Measurements from ENCODE around the gene AXL.
"Not testable (repeated sequence)": the region's sequence is repeated elsewhere in the genome, so short reads cannot be mapped to it uniquely, and the experiment has no call there.

AXL gene

DNA sequence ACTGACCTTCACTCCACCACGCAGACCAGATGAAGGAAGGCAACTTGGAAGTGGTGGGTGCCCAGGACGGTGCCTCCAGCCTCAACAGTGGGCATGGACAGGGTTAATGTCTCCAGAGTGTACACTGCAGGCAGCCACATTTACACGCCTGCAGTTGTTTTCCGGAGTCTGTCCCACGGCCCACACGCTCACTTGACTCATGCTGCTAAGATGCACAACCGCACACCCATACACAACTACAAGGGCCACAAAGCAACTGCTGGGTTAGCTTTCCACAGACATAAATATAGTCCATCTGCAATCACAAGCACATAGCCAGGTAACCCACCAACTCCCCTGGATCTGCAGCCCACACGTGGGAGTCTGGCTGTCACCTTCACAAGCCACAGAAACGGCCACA lies 12.6 kb upstream of the AXL start:
- in situ Hi-C loops (cut with MboI; ENCODE audit: low sequenced_read_pairs): no loop called here

DNA sequence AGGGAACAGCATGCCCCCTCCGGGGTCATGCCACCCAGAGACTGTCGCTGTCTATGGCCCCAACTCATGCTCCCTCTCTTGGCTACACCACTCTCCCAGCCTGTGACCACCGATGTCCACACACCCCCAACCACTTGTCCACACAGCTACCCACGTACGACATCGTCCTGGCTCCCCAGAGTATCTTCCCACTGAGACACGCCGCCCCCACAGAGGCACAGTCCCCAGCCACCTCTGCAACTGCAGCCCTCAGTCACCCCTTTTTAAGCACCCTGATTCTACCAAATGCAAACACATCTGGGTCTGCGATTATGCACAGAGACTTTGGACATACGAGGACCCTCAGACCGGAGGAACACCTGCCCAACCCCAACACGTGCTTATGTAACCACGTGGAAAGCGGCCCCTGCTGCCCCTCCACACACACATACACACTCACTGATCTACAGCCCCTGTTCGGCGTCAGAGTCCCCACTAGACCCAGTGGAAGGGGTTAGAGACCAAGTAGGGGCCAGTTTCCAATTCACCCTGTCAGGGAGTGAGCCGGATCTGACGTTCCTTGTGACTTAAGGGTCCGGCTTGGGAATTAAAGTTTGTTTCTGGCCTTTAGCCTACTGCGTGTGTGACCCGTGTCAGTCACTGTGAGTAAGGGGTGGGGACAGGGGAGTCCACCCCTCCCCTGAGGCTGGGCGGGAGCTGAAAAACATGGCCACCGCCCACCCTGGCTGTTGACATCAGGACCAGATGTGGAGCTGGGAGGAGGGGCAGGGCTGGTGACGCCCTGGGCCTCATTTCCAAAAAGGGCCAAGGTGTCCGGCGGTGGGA lies 11.9 kb upstream of the AXL start:
- in situ Hi-C loops (cut with MboI; ENCODE audit: low sequenced_read_pairs): no loop called here

DNA sequence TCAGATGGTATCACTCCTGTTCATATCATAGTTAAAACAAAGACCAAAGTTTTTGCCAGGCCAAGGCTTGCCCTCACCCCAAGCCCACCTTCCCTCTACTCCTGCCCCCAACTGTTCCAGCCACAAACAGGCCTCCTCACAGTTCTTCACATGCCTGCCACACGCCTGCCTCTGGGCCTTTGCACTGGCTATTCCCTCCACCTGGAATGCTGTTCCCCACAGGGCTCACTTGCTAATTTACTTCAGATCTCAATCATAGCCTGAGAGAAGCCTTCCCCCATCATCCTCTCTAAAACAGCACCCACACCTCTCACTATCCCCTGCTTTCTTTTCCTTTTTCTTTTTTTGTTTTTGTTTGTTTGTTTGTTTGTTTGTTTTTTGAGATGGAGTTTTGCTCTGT lies 4.9 kb upstream of the AXL start:
- in situ Hi-C loops (cut with MboI; ENCODE audit: low sequenced_read_pairs): no loop called here

GRCh38 chr19:41217741-41218140 lies 1.3 kb upstream of the AXL start:
- in situ Hi-C loops (cut with MboI; ENCODE audit: low sequenced_read_pairs): no loop called here

GRCh38 chr19:41218249-41218614 lies 791 bp upstream of the AXL start:
- in situ Hi-C loops (cut with MboI; ENCODE audit: low sequenced_read_pairs): no loop called here

DNA sequence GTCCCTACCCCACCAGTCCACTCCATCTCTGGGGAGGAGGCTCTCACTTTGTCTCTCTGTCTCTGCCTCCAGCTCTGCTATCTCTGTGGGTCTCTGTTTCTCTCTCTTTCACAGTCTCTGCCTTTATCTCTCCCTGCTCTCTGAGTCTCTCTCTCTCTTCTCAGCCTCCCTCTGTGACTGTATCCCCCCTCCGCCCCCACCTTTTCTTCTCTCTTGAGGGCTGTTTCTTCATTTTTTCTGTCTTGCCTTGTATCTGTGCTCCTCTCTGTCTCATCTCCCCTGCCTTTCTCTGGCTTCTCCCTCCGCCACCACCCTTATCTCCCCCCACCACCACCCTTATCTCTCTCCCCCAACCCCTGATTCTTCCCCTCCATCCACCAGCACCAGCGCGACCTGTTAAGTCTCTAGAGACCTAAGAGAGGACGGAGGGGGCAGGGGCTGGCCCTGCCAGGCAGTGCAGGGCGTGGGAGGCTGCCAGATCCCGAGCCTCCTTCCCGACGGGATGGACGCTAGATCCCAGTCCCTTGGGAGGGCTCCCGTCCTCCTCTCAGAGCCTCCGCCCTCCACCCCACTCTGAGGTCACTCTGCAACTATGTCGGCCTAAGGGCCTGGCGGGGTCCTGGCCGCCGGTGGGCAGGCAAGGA lies 1.0 kb downstream of the AXL start:
- in situ Hi-C loops (cut with MboI; ENCODE audit: low sequenced_read_pairs): no loop called here

DNA sequence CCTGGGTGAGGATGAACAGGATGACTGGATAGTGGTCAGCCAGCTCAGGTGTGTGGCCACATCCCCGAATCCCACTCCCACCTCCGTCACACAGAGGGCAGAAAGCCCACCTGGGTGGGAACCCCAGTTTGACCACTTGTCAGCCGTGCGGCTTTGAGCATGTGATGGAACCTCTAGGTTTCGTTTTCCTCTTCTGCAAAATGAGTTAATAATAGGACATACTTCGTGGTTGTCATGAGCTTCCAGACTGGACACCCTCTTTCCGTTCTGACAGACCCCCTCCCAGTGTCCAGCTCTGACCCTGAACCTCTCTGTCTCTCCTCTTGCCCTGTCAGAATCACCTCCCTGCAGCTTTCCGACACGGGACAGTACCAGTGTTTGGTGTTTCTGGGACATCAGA lies 1.8 kb downstream of the AXL start:
- in situ Hi-C loops (cut with MboI; ENCODE audit: low sequenced_read_pairs): no loop called here

- in situ Hi-C loops (cut with MboI; ENCODE audit: low sequenced_read_pairs): no loop called here
These were observed 2.6 kb downstream of the AXL start for GRCh38 chr19:41221514-41222205.

DNA sequence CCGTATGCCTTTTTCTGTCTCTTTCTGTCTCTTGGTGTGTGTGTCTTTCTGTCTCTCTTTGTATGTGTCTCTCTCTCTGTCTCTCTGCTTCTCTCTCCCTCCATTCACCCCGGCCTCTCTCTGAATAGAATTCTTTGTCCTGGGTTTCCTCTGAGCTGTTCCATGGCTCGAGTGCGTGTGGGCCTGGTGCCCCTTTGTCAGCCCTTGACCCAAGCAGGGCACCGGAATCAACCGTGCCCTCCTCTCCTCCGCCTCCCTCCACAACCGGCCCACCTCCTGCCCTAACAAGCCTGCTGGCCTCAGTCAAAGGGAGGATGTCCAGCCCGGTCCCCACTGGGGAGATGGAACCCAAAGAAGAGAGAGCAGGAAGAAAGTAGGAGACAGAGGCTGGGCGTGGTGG lies 3.2 kb downstream of the AXL start:
- in situ Hi-C loops (cut with MboI; ENCODE audit: low sequenced_read_pairs): no loop called here

DNA sequence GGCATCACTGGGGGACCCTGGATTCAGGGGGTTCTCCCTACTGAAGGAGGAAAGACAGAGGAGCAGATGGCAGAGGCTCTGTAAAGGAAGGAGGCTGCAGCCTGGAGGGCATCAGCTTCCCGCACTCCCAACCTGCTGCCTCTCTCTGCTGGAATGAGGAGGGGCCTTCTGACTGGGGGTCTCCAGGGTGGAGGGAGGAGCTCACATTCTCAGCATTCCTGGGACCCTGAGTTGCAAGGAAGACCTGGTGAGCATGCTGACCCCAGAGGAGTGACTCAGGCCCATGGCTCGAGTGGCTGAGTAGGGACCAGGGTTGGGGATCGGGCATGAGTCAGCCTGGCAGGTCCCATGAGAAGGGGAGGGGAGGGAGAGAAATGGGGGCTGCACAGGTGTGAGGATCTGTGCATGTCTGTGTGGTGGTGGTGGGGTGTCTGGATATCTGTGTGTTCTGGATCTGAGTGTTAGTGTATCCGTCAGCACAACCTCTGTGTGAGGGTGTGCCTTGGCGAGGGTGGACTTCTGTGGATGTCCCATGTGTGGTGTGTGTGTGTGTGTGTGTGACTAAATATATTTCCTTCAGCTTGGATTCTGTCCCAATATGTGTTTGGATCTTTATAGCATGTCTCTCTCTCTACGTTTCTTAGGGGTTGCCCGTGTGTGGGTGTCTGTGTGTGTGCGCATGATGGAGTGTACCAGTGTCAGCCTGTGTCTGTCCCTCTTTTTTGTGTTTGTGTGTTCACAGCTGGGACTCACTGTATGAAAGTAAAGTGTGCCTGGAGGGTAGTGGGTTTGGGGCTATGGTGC lies 4.6 kb downstream of the AXL start:
- in situ Hi-C loops (cut with MboI; ENCODE audit: low sequenced_read_pairs): no loop called here

DNA sequence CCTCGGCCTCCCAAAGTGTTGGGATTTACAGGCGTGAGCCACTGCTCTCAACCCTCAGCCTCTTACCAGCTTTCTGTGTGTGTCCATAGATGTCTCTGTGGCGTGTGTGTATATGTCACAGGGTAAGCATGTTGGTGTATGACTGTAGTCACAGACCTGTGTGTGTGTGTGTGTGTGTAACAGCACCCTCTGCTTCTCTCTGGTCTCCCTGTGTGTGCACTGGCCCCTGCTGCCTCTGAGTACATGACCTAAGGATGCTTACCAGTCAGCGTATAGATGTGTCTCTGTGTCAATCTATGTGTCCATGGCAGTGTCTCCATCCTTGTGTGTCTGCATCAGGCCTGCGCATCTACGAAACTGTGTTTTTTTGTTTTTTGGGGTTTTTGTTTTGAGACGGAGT lies 5.6 kb downstream of the AXL start:
- in situ Hi-C loops (cut with MboI; ENCODE audit: low sequenced_read_pairs): no loop called here

DNA sequence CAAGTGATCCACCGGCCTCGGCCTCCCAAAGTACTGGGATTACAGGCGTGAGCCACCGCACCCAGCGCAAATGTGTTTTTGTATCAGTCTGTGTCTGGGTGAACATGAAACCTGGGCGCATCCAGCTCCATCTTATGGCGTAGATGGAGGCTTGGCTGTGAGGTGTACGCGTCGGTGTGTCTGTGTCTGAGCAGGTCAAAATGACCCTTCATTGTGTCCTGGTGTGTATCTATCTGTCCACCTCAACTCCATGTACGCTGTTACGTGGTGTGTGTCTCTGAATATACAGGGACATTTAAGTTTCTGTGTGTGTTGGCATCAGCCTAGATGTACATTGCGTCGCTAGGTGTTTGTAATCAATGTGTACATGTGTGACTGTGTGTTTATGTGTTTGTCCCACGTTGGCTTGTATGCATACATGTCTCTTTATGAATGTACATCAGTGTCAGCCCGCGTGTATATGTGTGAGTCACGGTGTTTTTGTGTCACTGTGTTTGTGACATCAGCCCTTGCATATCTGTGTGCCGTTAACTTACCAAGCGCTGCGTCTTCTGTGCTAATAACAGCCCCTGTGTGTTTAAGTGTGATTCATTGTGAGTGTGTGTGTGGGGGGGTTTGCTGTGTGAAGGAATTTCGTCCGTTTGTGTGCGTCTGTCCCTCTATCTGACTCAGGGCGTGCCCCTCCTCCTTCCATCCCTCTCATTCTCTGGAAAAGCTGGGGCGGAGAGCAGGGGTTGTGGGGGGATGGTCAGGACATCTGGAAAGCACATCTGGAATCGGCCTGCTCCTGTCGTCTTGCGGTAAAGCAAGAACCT lies 6.4 kb downstream of the AXL start:
- in situ Hi-C loops (cut with MboI; ENCODE audit: low sequenced_read_pairs): no loop called here

- in situ Hi-C loops (cut with MboI; ENCODE audit: low sequenced_read_pairs): no loop called here
These were observed 7.2 kb downstream of the AXL start for GRCh38 chr19:41226053-41226873.

DNA sequence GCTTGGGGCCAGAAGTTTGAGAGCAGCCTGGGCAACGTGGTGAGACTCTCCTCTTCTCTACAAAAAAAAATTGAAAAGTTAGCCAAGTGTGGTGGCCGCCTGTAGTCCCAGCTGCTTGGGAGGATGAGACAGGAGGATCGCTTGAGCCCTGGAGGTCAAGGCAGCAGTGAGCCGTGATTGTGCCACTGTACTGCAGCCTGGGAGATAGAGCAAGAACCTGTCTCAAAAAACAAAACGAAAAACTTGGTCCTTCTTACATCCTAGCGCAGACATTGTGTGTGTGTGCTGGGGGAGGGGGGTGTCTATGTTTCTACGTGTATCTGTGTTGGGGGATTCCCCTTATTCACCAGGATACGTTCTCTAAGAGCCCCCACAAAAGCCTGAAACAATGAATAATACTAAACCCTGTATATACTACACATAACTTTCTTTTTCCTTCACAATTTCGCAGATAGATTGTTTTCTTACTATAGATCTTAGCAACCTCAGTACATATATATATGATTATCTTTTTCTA lies 7.9 kb downstream of the AXL start:
- in situ Hi-C loops (cut with MboI; ENCODE audit: low sequenced_read_pairs): no loop called here

DNA sequence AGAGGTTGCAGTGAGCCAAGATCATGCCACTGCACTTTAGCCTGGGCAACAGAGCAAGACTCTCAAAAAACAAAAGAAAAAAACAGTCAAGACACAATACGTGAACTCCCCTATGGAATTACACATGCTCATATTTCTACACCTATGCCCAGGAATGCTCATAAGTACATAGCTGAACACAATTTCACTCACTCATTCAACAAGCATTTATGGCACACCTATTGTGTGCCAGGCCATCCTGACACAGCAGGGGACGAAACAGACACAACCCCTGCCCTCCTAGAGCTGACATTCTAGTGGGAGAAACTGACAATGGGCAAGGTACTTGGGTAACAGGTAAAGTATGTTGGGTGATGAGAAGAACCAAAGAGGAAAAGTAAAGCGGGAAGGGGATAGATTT lies 9.5 kb downstream of the AXL start:
- in situ Hi-C loops (cut with MboI; ENCODE audit: low sequenced_read_pairs): no loop called here

DNA sequence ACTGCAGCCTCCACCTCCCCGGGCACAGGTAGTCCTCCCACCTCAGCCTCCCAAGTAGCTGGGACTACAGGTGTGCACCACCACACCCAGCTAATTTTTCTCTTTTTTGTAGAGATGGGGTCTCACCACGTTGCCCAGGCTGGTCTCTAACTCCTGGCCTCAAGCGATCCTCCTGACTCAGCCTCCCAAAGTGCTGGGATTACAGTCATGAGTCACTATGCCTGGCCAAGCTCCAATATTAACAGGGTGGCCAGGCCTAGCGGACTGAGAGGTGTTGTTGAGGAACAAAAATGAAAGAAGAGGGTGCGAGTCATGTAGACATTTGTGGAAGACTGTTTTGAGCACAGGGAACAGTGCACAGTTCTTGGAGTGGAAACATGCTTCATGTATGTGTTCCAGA lies 10.3 kb downstream of the AXL start:
- in situ Hi-C loops (cut with MboI; ENCODE audit: low sequenced_read_pairs): not testable (repeated sequence)

GRCh38 chr19:41230067-41230857 lies 11.2 kb downstream of the AXL start:
- in situ Hi-C loops (cut with MboI; ENCODE audit: low sequenced_read_pairs): no loop called here

GRCh38 chr19:41232686-41233085 lies 13.7 kb downstream of the AXL start:
- in situ Hi-C loops (cut with MboI; ENCODE audit: low sequenced_read_pairs): no loop called here
